GM19395 (cell line): ENCODE results near the gene APBB3.

Experiments used
- ATAC-seq: cut with Tn5 transposase; IDR thresholded peaks from one replicate; pipeline ENCODE4 v1.9.1; 2021; ENCODE audit warnings: mild to moderate bottlenecking, moderate library complexity; ENCODE audit not compliant: unreplicated experiment

The APBB3 gene

DNA sequence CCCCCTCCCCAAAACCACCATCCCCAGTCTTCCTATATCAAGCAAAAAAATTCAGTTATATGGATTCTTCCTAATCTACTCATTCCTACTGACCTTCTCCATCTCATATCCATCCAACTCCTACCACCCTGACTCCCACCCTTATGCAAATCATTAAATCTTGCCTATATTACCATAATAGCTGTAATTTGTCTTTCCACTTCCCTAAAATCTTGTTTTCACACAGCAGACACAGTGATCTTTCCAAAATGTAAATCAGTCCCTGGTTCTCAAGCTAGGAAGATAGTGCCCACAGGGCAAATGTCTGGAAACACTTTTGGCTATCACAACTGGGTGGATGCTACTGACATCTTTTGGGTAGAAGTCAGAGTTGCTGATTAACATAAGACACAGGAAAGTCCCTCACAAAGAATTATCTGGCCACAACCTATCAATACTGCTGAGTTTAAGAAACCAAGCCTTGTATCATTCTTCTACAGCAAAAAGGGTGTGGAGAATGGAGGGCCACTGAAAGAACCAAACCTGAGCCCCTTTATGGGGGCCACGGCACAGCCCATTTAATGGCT, 8.6 kb downstream of the APBB3 start:
- ATAC-seq = no peak

DNA sequence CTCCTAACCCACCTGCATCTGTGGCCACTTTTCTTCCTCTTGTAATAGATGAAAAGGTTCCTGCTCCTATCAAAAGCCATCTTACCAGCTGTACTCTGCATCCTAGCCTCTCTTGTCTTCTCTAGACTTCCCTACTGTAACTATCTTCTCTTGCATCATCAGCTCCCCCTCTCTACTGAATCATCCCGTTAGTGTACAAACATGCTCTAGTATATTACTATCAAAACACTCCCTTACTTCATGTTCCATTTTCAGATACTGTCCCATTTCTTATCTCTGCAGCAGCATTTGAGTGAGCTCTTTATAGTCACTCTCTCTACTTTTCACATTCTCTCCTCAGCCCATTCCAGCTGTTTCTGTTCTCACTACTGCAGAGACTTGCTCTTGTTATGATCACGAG, 9.9 kb downstream of the APBB3 start:
- ATAC-seq = no peak

DNA sequence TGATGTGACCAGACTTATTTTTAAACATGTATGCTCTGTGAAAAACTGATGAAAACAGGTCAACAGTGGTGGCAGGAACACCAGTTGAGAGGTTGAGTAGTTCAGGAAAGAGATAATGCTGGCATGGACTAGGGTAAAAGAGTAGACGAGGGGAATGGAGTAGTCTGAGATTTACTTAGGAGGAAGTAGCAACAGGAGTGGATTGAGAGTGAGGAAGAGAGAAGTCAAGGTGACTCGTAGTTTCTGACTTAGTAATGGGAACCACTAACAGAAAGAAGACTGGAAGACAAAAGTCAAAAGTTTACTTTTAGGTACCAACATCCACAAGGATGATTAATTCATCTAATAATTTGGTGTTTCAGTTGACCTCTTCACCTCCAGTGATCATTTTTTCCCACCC, 10.7 kb downstream of the APBB3 start:
- no peak for ATAC-seq

DNA sequence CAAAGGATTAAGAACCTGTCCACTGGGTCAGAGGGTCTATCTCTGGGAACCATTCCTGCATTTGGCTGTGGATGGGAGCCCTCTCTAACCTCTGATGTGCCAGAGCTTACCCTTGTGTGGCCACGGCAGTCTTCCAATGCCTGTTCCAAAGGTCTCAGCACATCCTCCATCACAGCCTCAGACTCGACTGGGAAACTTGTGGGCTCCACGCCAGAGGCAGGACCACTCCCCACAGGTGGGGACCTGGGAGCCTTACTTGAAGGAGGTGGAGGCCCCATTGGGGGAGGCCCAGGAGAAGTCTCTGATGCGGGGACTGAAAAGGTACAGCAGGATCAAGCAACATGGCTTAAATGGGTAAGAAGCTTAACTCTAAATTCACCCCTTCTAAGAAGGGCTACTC, 12.5 kb downstream of the APBB3 start:
- no peak for ATAC-seq

DNA sequence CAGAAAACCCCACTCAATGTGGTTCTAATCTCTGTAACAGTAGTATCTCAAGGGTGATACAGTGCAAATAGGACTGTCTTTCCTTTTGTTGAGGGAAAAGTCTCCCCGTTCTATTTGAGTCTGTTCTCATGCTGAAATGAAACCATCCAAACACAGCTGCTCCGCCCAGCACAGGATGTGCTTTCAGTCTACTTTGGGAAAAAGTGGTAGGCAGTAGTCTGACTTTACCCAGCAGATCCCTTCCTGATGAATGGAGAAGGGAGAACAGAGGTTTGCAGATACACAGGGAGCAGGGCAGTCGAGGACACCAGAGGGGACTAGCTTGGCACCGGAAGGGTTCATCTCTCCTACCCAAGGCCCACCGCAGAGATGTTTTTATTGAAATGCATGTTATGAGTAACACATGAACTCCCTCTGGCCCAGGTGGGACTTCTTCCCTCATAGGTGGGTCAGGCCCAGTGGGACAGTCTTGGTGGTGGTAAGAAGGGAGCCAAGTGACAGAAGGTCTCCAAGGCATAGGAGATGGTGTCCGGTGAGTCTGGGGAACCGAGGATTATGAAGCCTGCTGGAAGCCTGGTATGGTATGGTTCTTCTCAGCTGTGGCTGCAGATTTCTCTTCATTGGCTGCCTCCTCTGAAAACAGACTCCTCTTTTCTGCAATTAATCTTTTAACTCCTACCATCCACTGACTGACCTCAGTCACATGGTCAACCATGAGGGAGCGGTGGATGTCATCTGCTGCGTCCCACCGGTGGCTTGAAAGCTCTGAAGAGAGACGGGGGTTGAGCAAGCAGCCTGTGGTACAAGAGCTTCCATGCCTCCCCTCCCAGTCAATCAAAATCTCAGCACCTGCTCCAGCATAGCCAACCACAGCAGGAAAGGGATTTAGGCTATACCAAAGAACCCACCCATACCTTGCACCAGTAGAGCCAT, 14.0 kb downstream of the APBB3 start:
- no peak for ATAC-seq

DNA sequence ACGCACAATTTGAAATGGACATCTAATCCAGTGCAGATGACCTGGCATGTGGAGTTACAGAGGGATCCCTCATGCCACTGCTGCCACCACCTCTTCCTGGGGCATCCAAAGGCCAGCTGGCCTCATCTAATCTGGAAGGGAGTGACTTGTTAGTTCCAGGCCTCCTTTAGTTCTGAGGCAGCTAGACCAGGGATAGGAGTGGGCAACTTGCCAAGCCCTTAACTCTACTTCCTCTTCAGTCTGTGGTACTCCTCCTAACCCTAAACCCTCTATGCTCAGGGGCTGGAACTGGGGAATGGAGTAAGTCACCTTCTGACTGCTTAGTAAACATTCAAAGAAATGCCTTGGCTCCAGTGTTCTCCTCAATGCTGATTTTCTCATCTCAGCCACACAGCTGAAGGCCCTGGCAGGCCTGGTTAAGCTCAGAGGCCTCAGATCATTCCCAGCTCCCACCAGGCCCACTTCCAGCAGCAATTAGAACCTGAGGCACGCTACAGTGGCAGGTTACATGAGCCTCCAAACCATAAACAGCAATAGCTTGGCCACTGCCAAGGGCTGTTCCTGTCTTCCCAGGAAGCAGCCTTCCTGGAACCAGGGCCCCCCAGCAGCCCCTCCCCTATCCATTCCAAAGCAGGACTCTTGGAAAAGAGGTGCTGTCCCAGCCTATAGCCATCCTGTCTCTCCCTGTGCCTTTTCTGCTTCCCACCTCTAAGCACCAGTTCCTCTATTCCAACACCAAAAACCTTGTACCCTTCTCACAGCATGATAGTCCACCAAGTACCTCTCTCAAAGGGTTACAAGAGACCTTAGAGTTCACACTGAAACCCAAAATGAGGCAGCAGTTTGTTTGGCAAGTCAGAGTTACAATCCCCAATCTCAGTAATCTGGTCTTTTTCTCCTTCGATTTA, 14.9 kb downstream of the APBB3 start:
- no peak for ATAC-seq

DNA sequence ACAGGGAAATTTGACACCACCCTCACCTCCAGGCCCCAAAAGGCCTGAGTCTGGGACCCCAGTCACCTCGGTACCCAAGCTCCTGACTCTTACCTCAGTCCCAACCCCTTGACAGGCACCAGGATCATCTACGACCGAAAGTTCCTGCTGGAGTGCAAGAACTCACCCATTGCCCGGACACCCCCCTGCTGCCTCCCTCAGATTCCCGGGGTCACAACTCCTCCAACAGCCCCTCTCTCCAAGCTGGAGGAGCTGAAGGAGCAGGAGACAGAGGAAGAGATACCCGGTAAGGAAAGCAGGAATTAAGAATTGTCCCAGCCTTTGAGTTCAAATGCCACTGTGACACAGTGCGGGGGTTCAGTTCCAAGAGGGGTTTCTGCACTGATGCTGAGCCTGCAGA, 15.6 kb downstream of the APBB3 start:
- no peak for ATAC-seq

DNA sequence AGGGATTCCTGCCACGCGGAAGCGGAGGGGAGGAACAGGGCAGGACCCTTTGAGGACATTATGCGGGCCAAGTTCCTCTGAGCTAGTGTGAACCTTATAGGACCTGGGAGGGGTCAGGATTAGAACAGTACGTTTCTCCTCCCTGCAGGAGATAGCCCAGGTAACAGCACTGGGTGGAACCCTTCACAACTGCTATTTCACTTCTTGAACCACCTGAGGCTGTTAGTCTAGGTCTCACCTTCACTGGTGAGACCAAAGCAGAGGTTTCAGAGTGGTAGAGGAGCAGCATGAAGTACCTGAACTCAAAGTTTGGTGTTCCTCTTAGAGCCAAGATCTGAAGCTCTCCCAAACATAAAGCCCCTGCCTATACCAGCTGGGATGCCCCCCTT, 16.1 kb downstream of the APBB3 start:
- peak; percentile 16 for ATAC-seq

DNA sequence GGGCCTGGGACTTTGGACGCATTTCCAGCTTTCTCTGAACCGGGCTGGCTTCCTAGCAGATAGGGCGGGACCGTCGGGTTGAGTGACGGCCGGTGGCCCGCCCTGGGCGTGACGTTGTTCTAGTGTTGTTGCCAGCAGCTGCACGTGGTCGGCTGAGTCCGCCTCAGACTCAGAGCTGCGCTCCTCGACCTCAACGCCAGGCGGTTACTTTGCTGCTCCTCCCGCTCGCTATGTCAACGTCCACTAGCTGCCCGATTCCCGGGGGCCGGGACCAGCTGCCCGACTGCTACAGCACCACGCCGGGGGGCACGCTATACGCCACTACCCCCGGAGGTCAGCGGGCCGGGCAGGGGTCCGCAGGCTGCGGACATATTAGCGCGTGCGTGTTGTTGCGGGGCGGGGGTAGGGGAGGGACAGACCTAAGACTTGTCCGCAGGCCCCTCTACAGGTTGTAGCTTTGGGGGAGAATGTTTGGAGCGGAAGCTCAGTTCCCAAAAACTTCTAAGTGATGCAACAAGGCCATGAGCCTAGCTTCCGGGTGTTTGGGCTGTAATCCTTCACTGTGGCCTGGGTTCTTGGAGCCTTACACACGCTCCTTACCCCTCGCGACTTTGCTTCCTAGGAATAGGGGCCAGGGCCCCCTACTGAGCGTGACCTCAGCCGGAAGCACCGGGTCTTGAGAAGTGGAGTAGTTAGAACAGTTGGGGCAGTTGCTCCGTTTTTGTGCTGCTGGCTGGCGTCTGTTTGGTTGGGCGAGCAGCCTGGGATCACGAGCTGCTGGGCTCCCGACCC, 16.7 kb downstream of the APBB3 start, which contains the start of gene EIF4EBP3:
Gene EIF4EBP3, plus strand, starts transcription at position 155 of the 792 bp plus-strand sequence. Its CDS starts 76 bp downstream, at position 231.
- peak; percentile 99 for ATAC-seq

DNA sequence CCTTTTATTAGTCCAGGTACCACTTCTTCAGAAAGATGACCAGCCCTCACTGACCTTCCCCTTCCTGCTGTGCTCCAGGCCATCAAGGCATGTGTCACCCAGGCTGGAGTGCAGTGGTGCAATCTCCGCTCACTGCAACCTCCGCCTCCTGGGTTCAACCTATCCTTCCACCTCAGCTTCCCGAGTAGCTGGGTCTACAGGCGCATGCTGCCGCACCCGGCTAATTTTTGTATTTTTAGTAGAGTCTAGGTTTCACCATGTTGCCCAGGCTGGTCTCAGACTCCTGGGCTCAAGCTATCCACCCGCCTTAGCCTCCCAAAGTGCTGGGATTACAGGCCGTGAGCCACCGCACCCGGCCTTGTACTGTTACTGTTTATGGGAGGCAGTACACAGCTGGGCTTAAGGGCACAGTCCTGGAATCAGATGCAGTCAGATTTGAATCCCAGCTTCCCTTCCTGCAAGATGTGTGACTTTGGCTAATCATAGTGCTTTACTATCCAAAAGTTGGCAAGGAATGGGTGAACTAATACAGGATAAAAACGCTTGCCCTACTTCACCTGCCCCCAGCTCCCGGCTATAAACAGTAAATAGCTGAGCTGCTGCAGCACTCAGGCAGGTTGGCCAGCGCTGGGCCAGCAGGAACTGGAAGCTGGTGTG, 17.4 kb downstream of the APBB3 start:
- peak; percentile 10 for ATAC-seq

DNA sequence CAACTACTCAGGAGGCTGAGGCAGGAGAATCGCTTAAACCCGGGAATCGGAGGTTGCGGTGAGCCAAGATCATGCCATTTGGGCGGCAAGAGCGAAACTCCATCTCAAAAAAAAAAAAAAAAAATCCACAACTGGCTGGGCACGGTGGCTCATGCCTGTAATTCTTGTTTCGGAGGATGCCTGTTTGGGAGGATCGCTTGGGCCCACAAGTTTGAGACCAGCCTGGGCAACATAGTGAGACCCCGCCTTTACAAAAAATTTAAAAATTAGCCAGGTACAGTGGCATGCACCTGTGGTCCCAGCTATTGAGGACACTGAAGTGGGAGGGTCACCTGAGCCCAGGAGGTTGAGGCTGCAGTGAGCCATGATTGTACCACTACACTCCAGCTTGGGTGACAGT, 18.8 kb downstream of the APBB3 start:
- ATAC-seq = no peak

DNA sequence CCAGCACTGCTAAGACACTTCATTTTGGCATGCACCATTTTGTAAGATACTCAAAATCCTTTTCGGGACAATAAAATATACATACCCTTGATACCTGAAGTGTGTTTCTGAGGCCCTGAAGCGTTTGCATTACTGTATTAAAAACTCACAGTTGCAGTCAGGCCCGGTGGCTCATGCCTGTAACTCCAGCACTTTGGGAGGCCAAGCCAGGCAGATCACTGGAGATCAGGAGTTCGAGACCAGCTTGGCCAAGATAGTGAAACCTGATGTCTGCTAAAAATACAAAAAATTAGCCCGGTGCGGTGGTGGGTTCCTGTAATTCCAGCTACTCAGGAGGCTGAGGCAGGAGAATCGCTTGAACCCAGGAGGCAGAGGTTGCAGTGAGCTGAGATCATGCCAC, 19.4 kb downstream of the APBB3 start:
- no peak for ATAC-seq

DNA sequence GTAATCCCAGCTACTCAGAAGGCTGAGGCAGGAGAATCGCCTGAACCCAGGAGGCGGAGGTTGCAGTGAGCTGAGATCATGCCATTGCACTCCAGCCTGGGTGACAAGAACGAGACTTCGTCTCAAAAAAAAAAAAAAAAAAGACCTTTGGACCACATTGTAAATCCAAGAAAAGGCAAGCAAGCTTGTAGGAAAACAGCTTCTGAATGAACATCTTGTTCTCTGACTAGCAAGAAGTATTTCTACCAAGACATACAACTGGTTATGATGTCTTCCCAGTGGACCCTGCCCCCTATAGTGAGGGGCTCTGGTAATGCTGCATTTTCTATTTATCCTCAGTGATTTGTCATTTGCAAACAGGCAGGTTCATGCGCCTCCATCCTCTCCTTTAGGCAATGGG, 21.4 kb downstream of the APBB3 start:
- ATAC-seq = no peak

DNA sequence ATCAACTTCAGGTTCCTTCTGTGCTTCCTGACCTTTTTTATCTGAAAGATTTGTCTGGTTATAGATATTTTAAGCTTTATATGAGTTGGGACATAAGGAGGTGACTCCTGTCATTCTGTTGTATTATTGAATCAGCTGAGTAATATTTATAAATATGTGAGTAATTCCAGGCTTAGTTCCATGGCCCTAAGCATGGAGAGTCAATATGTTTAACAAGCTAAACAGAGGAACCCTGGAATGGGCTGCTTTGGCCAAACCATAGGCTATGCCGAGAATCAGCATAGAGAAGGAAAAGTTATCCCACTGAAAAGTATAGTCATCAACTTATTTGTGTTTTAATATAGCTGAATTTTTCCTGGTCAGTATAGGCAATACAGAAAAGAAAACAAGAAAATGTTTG, 24.2 kb downstream of the APBB3 start:
- no peak for ATAC-seq

DNA sequence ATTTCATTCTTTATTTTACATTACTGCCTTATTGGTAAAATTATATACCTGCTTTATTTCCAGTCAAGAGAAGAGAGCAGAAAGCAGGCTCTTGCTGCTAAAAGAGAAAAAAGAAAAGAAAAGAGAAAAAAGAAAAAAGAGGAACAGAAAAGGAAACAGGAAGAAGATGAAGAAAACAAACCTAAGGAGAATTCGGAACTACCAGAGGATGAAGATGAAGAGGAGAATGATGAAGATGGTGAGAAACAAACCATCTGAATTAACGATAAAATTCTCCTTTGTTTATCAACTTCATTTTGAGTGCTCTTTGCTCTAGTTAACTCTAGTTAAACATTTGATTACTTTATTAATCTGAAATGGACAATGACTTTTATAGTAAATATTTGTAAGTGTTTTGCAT, 40.4 kb downstream of the APBB3 start:
- no peak for ATAC-seq

DNA sequence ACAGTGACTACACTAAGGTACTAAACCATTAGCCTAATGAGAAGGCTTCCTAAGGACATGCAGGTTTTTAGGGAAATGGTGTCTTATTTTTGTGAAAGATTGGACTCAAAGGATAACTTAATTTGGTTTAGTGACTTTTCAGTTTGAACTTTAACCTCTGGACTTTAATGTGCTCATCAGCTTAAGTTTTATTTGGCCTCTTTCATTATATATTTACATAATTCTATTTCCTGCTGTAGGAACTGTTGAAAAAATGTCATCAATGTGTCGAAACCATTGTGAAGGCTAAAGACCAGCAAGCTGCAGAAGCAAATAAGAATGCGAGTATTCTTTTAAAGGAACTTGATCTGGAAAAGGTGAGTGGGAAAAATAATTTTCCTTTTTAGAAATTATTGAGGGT, 51.3 kb downstream of the APBB3 start:
- ATAC-seq = no peak

DNA sequence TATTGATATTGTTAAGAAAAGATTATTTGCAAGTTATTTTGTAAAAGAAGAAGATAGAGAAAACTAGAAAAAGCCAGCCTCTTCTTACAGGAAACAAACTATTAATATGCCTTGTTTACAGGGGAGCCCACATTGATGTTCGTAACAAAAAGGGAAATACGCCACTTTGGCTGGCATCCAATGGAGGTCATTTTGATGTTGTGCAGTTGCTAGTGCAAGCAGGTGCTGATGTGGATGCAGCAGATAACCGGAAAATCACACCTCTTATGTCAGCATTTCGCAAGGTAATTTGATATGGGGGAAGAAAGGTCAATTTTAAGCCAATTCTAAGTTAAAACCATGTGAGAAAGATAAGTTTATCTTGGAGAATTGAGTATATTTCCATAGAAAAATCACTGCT, 54.5 kb downstream of the APBB3 start:
- no peak for ATAC-seq
